Activated CD4-positive, alpha-beta T cell treated with anti-CD3 and anti-CD28 coated beads, Interleukin-2, Interleukin-4, amounts not matched to agents 100 ng/mL and 50 ng/mL, durations not matched to agents 16 hours and 8 hours (primary cell): ENCODE data around the gene GON4L.
"Not testable (repeated sequence)": the region's sequence is repeated elsewhere in the genome, so short reads cannot be mapped to it uniquely, and the experiment has no call there.

Experiments used
- DNase-seq: peaks from one replicate; pipeline ENCODE4 v3.0.0-alpha.2; 2020; ENCODE audit warnings: low spot score

The GON4L gene

GRCh38 chr1:155856975-155857930 lies at the start of gene GON4L:
Gene GON4L, minus strand, starts transcription at chr1:155857214. Its CDS starts 3,434 bp downstream, at chr1:155853780.
- DNase-seq: peak; percentile 94

- no peak for DNase-seq
Observed at GRCh38 chr1:155904261-155904660, 47.2 kb upstream of the GON4L start.

GRCh38 chr1:155900161-155900560 lies 43.1 kb upstream of the GON4L start:
- DNase-seq: no peak

GRCh38 chr1:155899683-155900082 lies 42.7 kb upstream of the GON4L start:
- no peak for DNase-seq

- DNase-seq: no peak
Observed at GRCh38 chr1:155898888-155899287, 41.9 kb upstream of the GON4L start.

GRCh38 chr1:155897746-155898145 lies 40.7 kb upstream of the GON4L start:
- DNase-seq: no peak

GRCh38 chr1:155896476-155896875 lies 39.5 kb upstream of the GON4L start:
- DNase-seq: not testable (repeated sequence)

GRCh38 chr1:155895617-155896016 lies 38.6 kb upstream of the GON4L start:
- DNase-seq: not testable (repeated sequence)

GRCh38 chr1:155893389-155894142 lies 36.6 kb upstream of the GON4L start:
- peak; percentile 39 for DNase-seq

GRCh38 chr1:155892796-155893195 lies 35.8 kb upstream of the GON4L start:
- DNase-seq: no peak

GRCh38 chr1:155890251-155890650 lies 33.2 kb upstream of the GON4L start:
- no peak for DNase-seq

GRCh38 chr1:155889566-155889965 lies 32.6 kb upstream of the GON4L start:
- DNase-seq: no peak

- no peak for DNase-seq
Observed at GRCh38 chr1:155888481-155888880, 31.5 kb upstream of the GON4L start.

- no peak for DNase-seq
Observed at GRCh38 chr1:155884982-155885381, 28.0 kb upstream of the GON4L start.

- no peak for DNase-seq
Observed at GRCh38 chr1:155884031-155884960, 27.3 kb upstream of the GON4L start.

GRCh38 chr1:155882766-155883165 lies 25.8 kb upstream of the GON4L start:
- DNase-seq: no peak

- no peak for DNase-seq
Observed at GRCh38 chr1:155882235-155882634, 25.2 kb upstream of the GON4L start.

- no peak for DNase-seq
Observed at GRCh38 chr1:155880950-155881349, 23.9 kb upstream of the GON4L start.

- DNase-seq: no peak
Observed at GRCh38 chr1:155880251-155880650, 23.2 kb upstream of the GON4L start.

- no peak for DNase-seq
Observed at GRCh38 chr1:155877945-155878344, 20.9 kb upstream of the GON4L start.

GRCh38 chr1:155873860-155874259 lies 16.8 kb upstream of the GON4L start:
- no peak for DNase-seq

GRCh38 chr1:155872527-155872926 lies 15.5 kb upstream of the GON4L start:
- DNase-seq: no peak
